K562 (cell line): ENCODE results near the gene HELZ. TPM values are rescaled to one million over a fixed set of nuclear protein-coding genes. Genes with fewer than 3 reads are reported as not detected.

Experiments used
- ATAC-seq: fragments of 200-7000 bp; cut with Tn5 transposase; 3 replicates; pipeline ENCODE4 v1.9.1; 2020; ENCODE audit warnings: moderate library complexity
- BruUV-seq: library from RNA; stranded (reverse); fragments of 400-500 nt; replicated peaks from 2 replicates; lab custom pipeline; 2021; lab: Mats Ljungman, UMichigan
- CTCF ChIA-PET: fragments of 300-600 bp; formaldehyde crosslinking; extraction: SDS; loops from one replicate; lab custom pipeline; 2021; ENCODE audit warnings: low intra/inter-chr PET ratio; lab: Yijun Ruan, JAX
- POLR2A ChIA-PET: fragments of 300-600, 350-650 bp; sonication (Branson Sonifier 250); formaldehyde crosslinking; extraction: SDS; loops from one replicate; lab custom pipeline; 2021; ENCODE audit warnings: antibody characterized with exemption, inconsistent platforms; lab: Yijun Ruan, JAX
- DNase-seq, 4 experiments: peaks; one replicate each; pipeline versions ENCODE4 v3.0.0 to v3.0.0-alpha.2; 2011 to 2018; ENCODE audit warnings: low spot score in 3 of 4, mixed read lengths in 3 of 4; ENCODE audit errors: extremely low read depth in 1 of 4
- FAIRE-seq: peaks from 2 replicates; lab custom pipeline; 2011; peaks lifted over from hg19 to GRCh38; lab: Jason Lieb, UNC
- H2AFZ ChIP-seq: 2 replicates; pipeline ENCODE4 v1.6.0; 2011; ENCODE audit warnings: low read depth, low read length, control low read depth, inconsistent platforms
- H3K27ac ChIP-seq: fragments of 200-600 bp; 3 replicates; pipeline ENCODE4 v1.8.0; 2011; ENCODE audit warnings: low read depth, mild to moderate bottlenecking, control low read depth, inconsistent platforms, low read length, moderate library complexity, mixed read lengths; ENCODE audit errors: extremely low read depth
- H3K27me3 ChIP-seq, 2 experiments: fragments of 300-600 bp in 1 of 2; 2 replicates in 1 of 2; 3 replicates in 1 of 2; pipeline versions ENCODE4 v1.6.0 to v1.8.0; 2011; ENCODE audit warnings: inconsistent platforms in 2 of 2, low read length in 2 of 2, mild to moderate bottlenecking in 1 of 2, mixed read lengths in 1 of 2, moderate library complexity in 1 of 2; ENCODE audit not compliant: control insufficient read depth in 2 of 2, insufficient read depth in 2 of 2
- H3K36me3 ChIP-seq: fragments of 300-600 bp; 3 replicates; pipeline ENCODE4 v1.8.0; 2011; ENCODE audit warnings: mild to moderate bottlenecking, low read length, inconsistent platforms; ENCODE audit not compliant: control insufficient read depth, insufficient read depth
- H3K4me1 ChIP-seq, 2 experiments: fragments of 200-600 bp in 1 of 2; replicated peaks in 1 of 2; 2 replicates in 1 of 2; 3 replicates in 1 of 2; pipeline versions ENCODE4 v1.5.1 to v1.8.0; 2011; ENCODE audit warnings: inconsistent platforms in 2 of 2, low read length in 2 of 2, mild to moderate bottlenecking in 1 of 2, mixed read lengths in 1 of 2, moderate library complexity in 1 of 2; ENCODE audit not compliant: control insufficient read depth in 2 of 2, insufficient read depth in 2 of 2
- H3K4me2 ChIP-seq: 2 replicates; pipeline ENCODE4 v1.6.1; 2011; ENCODE audit warnings: low read length, control low read depth, inconsistent platforms, mixed read lengths; ENCODE audit not compliant: insufficient read depth
- H3K4me3 ChIP-seq: fragments of 200-600 bp; sonication (generic), shearing (Covaris generic); 2 replicates; pipeline ENCODE4 v1.5.1; 2016; ENCODE audit warnings: control low read depth, inconsistent platforms
- H3K79me2 ChIP-seq: fragments of 200-600 bp; 3 replicates; pipeline ENCODE4 v1.8.0; 2011; ENCODE audit warnings: low read length, inconsistent platforms; ENCODE audit not compliant: control insufficient read depth, insufficient read depth
- H3K9ac ChIP-seq, 2 experiments: 2 replicates each; pipeline versions ENCODE4 v1.6.0 to v1.6.1; 2011; ENCODE audit warnings: low read depth in 2 of 2, low read length in 2 of 2, control low read depth in 1 of 2, inconsistent platforms in 1 of 2, mild to moderate bottlenecking in 1 of 2, mixed read lengths in 1 of 2; ENCODE audit not compliant: insufficient read depth in 1 of 2
- H3K9me1 ChIP-seq: one replicate; pipeline ENCODE4 v1.6.0; 2011; ENCODE audit warnings: inconsistent platforms, mild to moderate bottlenecking, low read length, moderate library complexity; ENCODE audit not compliant: control insufficient read depth, insufficient read depth
- H3K9me3 ChIP-seq: replicated peaks from 2 replicates; pipeline ENCODE4 v1.5.1; 2011; ENCODE audit warnings: low read depth, low read length, inconsistent platforms; ENCODE audit not compliant: control insufficient read depth, insufficient read depth
- H4K20me1 ChIP-seq: replicated peaks from 2 replicates; pipeline ENCODE4 v1.6.1; 2011; ENCODE audit warnings: low read length, inconsistent platforms, mixed read lengths; ENCODE audit not compliant: control insufficient read depth, insufficient read depth
- BHLHE40 ChIP-seq: IDR thresholded peaks from 2 replicates; pipeline ENCODE4 v1.6.1; 2011; ENCODE audit warnings: low read length, improper control_type of control experiment
- DDX20 ChIP-seq: fragments of 450-650 bp; IDR thresholded peaks from 2 replicates; pipeline ENCODE4 v1.6.1; 2016; ENCODE audit warnings: missing genetic modification characterization, low read depth, mild to moderate bottlenecking, missing compliant biosample characterization, moderate library complexity
- GTF2E2 ChIP-seq: fragments of 200-800 bp; sonication (Bioruptor generic); IDR thresholded peaks from 2 replicates; pipeline ENCODE4 v1.6.1; 2016; ENCODE audit warnings: missing genetic modification characterization, missing compliant biosample characterization
- L3MBTL2 ChIP-seq: fragments of 450-650 bp; IDR thresholded peaks from 2 replicates; pipeline ENCODE4 v1.6.1; 2016; ENCODE audit warnings: mild to moderate bottlenecking, moderate library complexity
- MGA ChIP-seq: fragments of 450-650 bp; IDR thresholded peaks from 2 replicates; pipeline ENCODE4 v1.6.1; 2016; ENCODE audit warnings: mild to moderate bottlenecking, moderate library complexity
- MXD1 ChIP-seq: fragments of 250-450 bp; sonication (Bioruptor Pico); IDR thresholded peaks from 2 replicates; pipeline ENCODE4 v1.8.0; 2021; ENCODE audit warnings: borderline replicate concordance, mild to moderate bottlenecking, moderate library complexity; ENCODE audit not compliant: poor library complexity, severe bottlenecking
- PHB2 ChIP-seq: fragments of 450-650 bp; IDR thresholded peaks from 2 replicates; pipeline ENCODE4 v1.6.1; 2017; ENCODE audit warnings: low read depth
- WGBS: fragments of 100-300 bp; shearing (Covaris generic); methylation state at CpG from one replicate; pipeline ENCODE4 v1.1.6; 2016; ENCODE audit warnings: low coverage, mixed read lengths; ENCODE audit not compliant: insufficient coverage; ENCODE audit errors: missing lambda C conversion rate; 5-methylcytosine and 5-hydroxymethylcytosine counted together
- in situ Hi-C: fragments of 300-500 bp; cut with MboI; formaldehyde crosslinking; loops from 4 replicates; pipeline ENCODE4 v1.15.0; 2018; ENCODE audit warnings: inconsistent platforms, mixed read lengths
- intact Hi-C: fragments of 100-400 bp; cut with micrococcal nuclease; formaldehyde crosslinking; loops from 2 replicates; pipeline ENCODE4 v1.14.2; 2022
- polyA plus RNA-seq, 8 experiments: library from polyadenylated mRNA; depleted of rRNA in 4 of 8; stranded (reverse) in 5 of 8; unstranded in 3 of 8; fragments of >200 nt; fragmentation: Nextera tagmentation in 2 of 8; fragmentation: Illumina TruSeq in 1 of 8; extraction: Ambion mirVana in 2 of 8; extraction: Trizol in 1 of 8; gene quantifications; 2 replicates each; pipeline versions ENCODE4 v1.2.1 to v1.2.3, GENCODE V29; 2011 to 2014; ENCODE audit warnings: inconsistent platforms in 1 of 8, missing spikeins in 1 of 8
- total RNA-seq, 7 experiments: library from RNA; depleted of rRNA in 6 of 7; stranded (reverse); fragments of >200 nt in 6 of 7; fragmentation: Illumina TruSeq in 2 of 7; extraction: Trizol in 2 of 7; gene quantifications; 2 replicates each; pipeline versions ENCODE4 v1.2.1 to v1.2.3, GENCODE V29; 2011 to 2021; ENCODE audit warnings: low replicate concordance in 1 of 7

HELZ gene
- total and polyA plus RNA-seq, 9 of the 15 experiments (the other 6 are each of a cell fraction or from before 2014, with no cell fraction given): 5.2 to 39.8 (median 17.3) TPM

GRCh38 chr17:67283731-67284516 is 38.9 kb upstream of the HELZ start (continued):
- TF ChIP-seq PHB2 (no peak), DDX20 (0 out of 2 replicates have a peak, but pooled peaks have one; percentile 69)

GRCh38 chr17:67281743-67282142 is 36.7 kb upstream of the HELZ start:
- Histone ChIP-seq H3K27ac (no peak overlapping the region), H3K9ac (no peak overlapping the region), H3K27me3 (no peaks in the 10 kb centered on the region), H2AFZ (no peak overlapping the region), H3K4me3 (no peak overlapping the region), H3K4me1 (no peaks in the 10 kb centered on the region), H3K4me2 (no peak overlapping the region), H3K79me2 (no peaks in the 10 kb centered on the region), H3K36me3 (no peaks in the 10 kb centered on the region)
- FAIRE-seq: no peak
- CTCF ChIA-PET: no interaction called here
- no peak for DNase-seq
- in situ Hi-C loops: no loop called here
- peak; percentile 72 for TF ChIP-seq BHLHE40
- TF ChIP-seq L3MBTL2: peak; percentile 52; the same call in 1 of the 2 replicates
- peak; percentile 66 for TF ChIP-seq MGA
- TF ChIP-seq MXD1 (CRISPR knock-in tag): no peak
- no peak for TF ChIP-seq GTF2E2 (tag)
- TF ChIP-seq, all 486 proteins: peak for 3
- Histone ChIP-seq H4K20me1 (no peaks in the 10 kb centered on the region), H3K9me3 (no peaks in the 10 kb centered on the region), H3K9me1 (no peaks in the 10 kb centered on the region)
- no TSS peak for BruUV-seq
- POLR2A ChIA-PET: no interaction called here
- intact Hi-C loops: no loop called here
- no peak for ATAC-seq
- WGBS: 16% methylated on average over 8 of the region's 8 CpGs
